Measurements from ENCODE around the gene INSYN1.

DNA sequence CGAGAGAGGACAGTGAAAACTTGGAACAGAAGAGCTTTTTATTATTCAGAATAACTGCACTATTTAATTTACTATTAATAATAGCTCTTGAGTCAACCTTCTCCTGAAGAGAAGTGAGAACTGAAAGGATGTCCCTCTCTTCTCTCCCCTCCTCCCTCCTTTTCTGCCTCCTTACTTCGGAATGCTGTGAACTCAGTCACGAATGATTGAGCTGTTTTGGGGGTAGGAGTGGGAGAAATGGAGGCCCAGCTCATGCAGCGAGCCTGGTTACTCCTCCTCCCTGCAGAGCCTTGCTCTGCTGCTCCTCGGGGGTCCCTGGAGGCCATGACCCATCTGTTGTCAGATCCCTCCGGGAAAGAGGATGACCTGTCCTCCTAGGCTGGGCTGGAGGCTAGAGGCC lies 20.3 kb upstream of the INSYN1 start:
- TF ChIP-seq, protein P1, sequence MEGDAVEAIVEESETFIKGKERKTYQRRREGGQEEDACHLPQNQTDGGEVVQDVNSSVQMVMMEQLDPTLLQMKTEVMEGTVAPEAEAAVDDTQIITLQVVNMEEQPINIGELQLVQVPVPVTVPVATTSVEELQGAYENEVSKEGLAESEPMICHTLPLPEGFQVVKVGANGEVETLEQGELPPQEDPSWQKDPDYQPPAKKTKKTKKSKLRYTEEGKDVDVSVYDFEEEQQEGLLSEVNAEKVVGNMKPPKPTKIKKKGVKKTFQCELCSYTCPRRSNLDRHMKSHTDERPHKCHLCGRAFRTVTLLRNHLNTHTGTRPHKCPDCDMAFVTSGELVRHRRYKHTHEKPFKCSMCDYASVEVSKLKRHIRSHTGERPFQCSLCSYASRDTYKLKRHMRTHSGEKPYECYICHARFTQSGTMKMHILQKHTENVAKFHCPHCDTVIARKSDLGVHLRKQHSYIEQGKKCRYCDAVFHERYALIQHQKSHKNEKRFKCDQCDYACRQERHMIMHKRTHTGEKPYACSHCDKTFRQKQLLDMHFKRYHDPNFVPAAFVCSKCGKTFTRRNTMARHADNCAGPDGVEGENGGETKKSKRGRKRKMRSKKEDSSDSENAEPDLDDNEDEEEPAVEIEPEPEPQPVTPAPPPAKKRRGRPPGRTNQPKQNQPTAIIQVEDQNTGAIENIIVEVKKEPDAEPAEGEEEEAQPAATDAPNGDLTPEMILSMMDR (IDR thresholded peaks at IDR 0.05; ENCODE audit: insufficient read depth, low read length, poor library complexity, severe bottlenecking): no peak
- TF ChIP-seq EZH2phosphoT487 (conservative IDR thresholded peaks at IDR 0.05; ENCODE audit: low read length): no peak
